ENCODE results near the gene EIF1AD.

DNA sequence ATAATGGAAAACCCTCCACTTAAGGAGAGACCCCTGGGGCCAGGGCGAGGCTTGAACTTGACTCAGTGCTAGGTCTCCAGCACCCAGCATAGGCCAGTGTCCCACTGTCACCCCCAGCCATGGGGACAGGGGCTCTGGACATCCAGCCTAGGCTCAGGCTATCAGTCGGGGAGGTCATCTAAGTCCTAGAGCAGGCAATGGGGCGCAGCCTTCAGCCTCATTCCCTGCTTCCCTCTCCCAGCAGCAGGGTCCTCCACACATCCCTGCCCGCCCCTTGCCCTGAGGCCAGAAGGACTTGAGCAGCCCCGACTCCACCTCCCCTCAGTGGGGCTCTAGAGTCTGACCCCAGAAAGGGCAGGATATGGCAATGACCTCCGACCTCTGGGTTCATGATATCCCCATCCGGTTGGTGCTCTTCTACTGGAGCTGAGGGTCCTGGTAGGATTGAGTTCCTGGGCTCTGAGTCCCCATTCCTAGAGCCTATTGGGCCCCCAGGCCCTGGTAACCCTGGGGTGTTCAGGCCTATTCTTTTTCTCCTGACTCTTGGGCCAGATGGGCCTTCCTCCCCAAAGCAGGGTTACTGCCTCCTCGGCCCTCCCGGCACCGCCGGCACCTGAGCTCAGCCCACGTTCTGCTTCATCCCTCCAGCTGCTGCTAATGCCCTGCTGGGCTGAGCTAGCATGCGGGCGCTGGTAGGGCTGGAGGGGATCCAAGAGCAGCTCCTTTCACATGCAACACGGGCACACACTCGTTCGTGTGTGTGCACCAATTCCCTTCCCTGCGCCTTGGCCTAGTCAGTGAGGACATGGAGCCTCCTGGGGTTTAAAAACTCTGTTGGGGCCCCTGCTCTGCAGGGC lies 14.2 kb upstream of the EIF1AD start:
- TF ChIP-seq, protein P1, sequence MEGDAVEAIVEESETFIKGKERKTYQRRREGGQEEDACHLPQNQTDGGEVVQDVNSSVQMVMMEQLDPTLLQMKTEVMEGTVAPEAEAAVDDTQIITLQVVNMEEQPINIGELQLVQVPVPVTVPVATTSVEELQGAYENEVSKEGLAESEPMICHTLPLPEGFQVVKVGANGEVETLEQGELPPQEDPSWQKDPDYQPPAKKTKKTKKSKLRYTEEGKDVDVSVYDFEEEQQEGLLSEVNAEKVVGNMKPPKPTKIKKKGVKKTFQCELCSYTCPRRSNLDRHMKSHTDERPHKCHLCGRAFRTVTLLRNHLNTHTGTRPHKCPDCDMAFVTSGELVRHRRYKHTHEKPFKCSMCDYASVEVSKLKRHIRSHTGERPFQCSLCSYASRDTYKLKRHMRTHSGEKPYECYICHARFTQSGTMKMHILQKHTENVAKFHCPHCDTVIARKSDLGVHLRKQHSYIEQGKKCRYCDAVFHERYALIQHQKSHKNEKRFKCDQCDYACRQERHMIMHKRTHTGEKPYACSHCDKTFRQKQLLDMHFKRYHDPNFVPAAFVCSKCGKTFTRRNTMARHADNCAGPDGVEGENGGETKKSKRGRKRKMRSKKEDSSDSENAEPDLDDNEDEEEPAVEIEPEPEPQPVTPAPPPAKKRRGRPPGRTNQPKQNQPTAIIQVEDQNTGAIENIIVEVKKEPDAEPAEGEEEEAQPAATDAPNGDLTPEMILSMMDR (conservative IDR thresholded peaks at IDR 0.05; ENCODE audit: low read length) = no peak
- TF ChIP-seq EZH2phosphoT487 (IDR thresholded peaks at IDR 0.05; ENCODE audit: borderline replicate concordance) = no peak

Data from Loucy (cell line).